NCI-H2107 treated with DMSO at 0.1 percent for 48 hours (cell line): Measurements from ENCODE around the gene IL32.
"Not testable (repeated sequence)": the region's sequence is repeated elsewhere in the genome, so short reads cannot be mapped to it uniquely, and the experiment has no call there.

ENCODE experiments used
- DNase-seq: peaks from one replicate; lab custom pipeline; 2025; ENCODE audit not compliant: unreplicated experiment; lab: John Stamatoyannopoulos, UW

IL32 gene

DNA sequence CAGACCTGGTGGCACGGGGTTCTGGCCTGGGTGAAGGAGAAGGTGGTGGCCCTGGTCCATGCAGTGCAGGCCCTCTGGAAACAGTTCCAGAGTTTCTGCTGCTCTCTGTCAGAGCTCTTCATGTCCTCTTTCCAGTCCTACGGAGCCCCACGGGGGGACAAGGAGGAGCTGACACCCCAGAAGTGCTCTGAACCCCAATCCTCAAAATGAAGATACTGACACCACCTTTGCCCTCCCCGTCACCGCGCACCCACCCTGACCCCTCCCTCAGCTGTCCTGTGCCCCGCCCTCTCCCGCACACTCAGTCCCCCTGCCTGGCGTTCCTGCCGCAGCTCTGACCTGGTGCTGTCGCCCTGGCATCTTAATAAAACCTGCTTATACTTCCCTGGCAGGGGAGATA lies 3.7 kb downstream of the IL32 start:
- not testable (repeated sequence) for DNase-seq

DNA sequence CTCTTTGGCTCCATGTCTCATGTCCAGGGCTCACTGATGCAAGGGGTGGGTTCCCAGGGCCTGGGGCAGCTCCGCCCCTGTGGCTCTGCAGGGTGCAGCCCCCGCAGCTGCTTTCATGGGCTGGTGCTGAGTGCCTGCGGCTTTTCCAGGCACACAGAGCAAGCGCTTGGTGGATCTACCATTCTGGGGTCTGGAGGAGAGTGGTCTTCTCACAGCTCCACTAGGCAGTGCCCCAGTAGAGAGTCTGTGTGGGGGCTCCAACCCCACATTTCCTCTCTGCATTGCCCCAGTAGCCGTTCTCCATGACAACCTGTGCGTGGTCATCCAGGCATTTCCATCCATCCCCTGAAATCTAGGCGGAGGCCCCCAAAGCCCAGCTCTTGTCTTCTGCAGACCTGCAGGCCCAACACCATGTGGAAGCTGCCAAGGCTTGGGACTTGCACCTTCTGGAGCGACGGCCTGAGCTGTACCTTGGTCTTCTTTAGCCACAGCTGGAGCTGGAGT lies 5.2 kb downstream of the IL32 start:
- DNase-seq = no peak

DNA sequence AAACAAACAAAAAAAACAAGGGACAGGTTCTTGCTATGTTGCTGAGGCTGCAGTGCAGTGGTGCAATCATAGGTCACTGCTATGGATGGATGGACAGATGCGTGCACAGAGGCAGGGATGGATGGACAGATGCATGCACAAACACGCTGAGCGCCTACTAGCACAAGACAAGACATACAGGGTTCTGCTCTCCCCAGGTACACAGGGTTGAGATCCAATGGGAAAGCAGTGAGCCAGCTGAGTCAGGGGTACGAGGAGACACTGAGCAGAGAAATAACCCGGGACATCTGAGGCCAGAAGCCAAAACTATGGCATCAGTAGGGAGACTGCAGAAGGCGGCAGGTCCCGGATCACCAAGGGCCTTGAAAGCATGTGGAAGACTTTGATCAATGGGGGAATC lies 6.2 kb downstream of the IL32 start:
- DNase-seq = no peak

GRCh38 chr16:3072148-3072547 lies 6.7 kb downstream of the IL32 start:
- DNase-seq = not testable (repeated sequence)

GRCh38 chr16:3072576-3073263 lies 7.3 kb downstream of the IL32 start:
- DNase-seq = not testable (repeated sequence)

DNA sequence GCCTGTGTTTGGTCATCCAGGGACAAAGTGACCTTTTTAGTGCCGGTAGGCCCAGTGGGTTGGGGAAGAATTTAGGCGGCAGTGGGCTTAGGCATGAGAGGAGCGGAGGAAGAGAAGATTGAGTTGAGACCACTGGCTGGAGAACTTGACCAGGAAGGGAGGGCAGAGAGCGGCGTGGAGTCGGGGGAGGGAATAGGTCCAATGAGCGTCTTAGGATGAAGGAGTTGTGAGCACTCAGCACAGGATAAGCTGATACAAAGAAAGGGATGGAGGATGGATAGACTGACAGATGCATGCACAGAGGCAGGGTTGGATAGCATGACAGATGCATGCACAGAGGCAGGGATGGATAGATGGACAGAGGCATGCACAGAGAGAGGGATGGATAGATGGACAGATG lies 8.0 kb downstream of the IL32 start:
- DNase-seq = no peak

DNA sequence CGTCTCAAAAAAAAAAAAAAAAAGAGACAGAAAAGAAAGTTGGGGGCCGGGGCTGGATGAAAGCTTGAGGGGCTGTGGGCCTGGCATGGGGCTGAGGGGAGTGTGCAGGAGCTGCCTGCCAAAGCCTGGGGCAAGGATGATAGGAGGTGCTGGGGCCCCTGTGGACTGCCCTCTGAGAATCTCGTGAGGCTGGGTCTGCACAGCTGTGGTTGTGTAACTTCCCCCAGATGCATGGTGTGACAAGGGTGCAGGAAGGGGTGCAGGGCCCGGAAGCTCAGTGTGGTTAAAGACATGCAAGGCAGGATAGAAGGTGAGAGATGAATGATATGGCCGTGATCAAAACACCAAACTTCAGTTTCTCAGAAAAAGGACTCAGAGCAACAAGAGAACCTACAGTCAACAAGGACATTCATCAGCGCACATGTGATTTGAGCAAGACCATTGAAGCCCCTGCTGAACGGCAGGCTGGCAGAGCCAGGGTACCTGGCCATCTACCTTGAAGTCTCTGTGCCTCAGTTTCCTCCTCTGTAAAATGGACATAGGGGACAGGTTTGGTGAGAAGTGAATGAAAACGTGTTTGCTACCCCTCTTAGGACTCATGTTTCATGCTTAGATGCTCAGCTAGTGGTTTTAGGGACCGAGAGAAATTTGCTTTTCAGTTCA lies 9.6 kb downstream of the IL32 start:
- no peak for DNase-seq

DNA sequence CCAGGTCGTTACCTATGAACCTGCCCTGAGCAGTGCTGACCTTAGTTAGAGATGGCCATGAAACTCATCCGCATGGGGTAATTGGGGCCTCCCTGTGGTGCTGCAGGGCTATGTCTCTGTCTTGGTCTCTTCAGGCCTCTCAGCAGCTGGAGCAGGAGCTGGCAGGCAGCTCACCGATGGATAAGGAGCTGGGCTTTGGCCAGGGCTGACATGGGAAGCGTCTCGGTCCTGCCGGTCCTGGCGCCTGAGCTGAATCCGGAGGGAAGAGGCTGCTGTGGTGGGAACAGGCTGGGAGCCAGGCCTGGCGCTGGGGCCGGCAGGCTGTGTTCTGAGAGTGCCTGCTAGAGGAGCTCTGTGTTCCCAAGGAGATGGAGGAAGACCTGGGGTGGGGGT lies 10.1 kb downstream of the IL32 start:
- no peak for DNase-seq

DNA sequence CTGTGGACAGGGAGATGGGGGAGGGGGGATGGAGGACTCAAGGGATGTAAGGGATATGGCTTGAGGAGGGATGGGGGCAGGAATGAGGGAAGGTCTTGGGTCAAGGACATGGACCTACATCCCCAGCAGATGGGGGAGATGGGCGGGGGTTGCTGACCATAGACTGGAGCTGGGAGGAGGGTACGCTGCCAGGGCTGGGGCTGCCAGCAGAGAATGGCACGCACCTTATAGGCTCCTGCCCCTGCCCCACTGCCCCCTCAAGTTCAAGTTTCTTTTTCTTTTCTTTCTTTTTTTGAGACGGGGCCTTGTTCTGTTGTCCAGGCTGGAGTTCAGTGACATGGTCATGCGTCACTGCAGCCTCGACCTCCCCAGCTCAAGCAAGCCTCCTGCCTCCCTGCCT lies 10.5 kb downstream of the IL32 start:
- DNase-seq = not testable (repeated sequence)

DNA sequence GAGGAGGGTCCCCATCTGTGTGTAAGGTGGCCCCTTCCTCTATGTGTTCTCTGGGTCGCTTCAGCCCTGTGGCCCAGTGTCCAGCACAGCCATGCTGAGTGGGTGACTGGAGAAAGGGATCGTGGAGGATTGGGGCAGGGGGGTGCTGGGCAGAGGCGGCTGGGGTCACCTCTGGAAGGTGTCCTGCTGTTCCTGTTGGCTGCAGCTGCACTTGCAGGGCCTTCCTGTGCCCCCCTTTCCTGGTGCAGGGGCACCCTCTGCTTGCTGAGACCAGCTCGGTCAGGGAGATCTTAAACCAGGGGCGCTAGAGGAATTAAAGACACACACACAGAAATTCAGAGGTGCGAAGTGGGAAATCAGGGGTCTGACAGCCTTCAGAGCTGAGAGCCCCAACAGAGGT lies 11.1 kb downstream of the IL32 start:
- no peak for DNase-seq

- DNase-seq = no peak
Measured at GRCh38 chr16:3080024-3080423, 14.6 kb downstream of the IL32 start.

GRCh38 chr16:3081957-3082356 lies 16.5 kb downstream of the IL32 start:
- DNase-seq = not testable (repeated sequence)

- not testable (repeated sequence) for DNase-seq
Measured at GRCh38 chr16:3083408-3083807, 18.0 kb downstream of the IL32 start.

DNA sequence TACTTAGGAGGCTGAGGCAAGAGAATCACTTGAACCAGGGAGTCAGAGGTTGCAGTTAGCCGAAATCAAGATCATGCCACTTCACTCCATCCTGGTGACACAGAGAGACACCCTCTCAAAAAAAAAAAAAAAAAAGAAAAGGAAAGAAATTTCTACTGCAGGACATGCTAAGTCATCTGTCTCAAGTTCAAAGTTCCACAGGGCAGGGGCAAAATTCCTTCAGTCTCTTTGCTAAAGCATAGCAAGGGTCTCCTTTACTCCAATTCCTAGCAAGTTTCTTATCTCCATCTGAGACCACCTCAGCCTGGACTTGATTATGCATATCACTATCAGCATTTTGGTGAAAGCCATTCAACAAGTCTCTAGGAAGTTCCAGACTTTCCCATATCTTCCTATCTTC lies 19.1 kb downstream of the IL32 start:
- DNase-seq = no peak

GRCh38 chr16:3084969-3085670 lies 19.7 kb downstream of the IL32 start:
- no peak for DNase-seq

DNA sequence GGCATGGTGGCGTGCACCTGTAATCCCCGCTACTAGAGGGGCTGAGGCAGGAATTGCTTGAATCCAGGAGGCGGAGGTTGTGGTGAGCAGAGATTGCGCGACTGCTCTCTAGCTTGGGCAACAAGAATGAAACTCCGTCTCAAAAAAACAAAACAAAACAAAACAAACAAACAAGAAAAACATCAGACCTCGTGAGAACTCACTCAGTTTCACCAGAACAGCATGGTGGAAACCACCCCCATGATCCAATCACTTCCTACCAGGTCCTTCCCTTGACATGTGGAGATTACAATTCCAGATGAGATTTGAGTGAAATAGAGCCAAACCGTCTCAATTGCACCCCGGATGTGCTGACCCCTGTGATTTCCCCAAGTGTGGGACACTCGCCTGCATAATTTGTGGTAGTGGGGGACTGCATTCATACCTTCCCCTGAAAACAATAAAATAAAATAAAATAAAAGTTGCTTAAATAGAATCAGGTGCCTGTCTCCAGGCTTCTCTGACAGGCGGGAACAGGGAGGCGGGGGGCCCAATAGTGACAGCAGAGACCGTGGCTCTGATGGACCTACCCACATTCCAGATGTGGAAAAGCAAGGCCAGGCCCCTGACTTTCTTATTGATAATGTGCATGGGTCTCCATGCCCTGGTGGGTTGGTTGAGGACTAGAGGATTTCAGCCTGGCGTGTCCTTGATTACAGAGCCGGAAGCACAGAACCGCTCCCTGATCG lies 20.6 kb downstream of the IL32 start:
- DNase-seq = no peak

GRCh38 chr16:3086596-3087242 lies 21.3 kb downstream of the IL32 start:
- no peak for DNase-seq

- no peak for DNase-seq
Measured at GRCh38 chr16:3087243-3088235, 22.1 kb downstream of the IL32 start.

DNA sequence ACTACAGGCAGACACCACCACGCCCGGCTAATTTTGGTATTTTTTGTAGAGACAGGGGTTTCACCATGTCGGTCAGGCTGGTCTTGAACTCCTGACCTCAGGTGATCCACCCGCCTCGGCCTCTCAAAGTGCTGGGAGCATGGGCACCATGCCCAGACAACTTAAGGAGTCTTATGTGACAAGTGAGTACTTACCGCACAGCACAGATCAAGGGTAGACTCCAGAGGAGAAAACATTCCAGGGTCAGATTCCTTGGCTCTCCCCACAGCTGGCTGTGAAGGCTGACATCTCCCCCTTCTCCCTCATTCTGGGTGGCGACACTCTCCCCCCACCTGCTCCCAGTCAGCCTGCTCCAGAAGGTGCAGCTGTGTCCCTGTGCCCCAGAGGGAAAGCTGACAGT lies 23.0 kb downstream of the IL32 start:
- no peak for DNase-seq
